Liver (tissue), 3 donors: ENCODE measurements around the gene SRXN1.
A peak's percentile ranks its signal among the peaks of the same experiment; 100 is the strongest.

Source experiments
- ATF3 ChIP-seq: IDR thresholded peaks from 2 replicates; pipeline ENCODE4 v1.6.1; 2016; ENCODE audit warnings: antibody characterized with exemption
- CTCF ChIP-seq: fragments of 150-350 bp; IDR thresholded peaks from 2 replicates; pipeline ENCODE4 v1.5.1; 2017; ENCODE audit warnings: improper control_type of control experiment, low read depth, low read length; ENCODE audit not compliant: missing input control
- FOXA1 ChIP-seq: IDR thresholded peaks from 2 replicates; pipeline ENCODE4 v1.6.1; 2016; ENCODE audit warnings: antibody characterized with exemption
- JUND ChIP-seq, 2 donors: IDR thresholded peaks; 2 replicates each; pipeline ENCODE4 v1.6.1; 2016; ENCODE audit warnings: antibody characterized with exemption in 2 of 2
- MAX ChIP-seq: IDR thresholded peaks from 2 replicates; pipeline ENCODE4 v1.6.1; 2016; ENCODE audit warnings: antibody characterized with exemption
- NR2F2 ChIP-seq: IDR thresholded peaks from 2 replicates; pipeline ENCODE4 v1.6.1; 2016; ENCODE audit warnings: antibody characterized with exemption
- RAD21 ChIP-seq, 2 donors: IDR thresholded peaks; 2 replicates each; pipeline ENCODE4 v1.6.1; 2016; ENCODE audit warnings: antibody characterized with exemption in 2 of 2, mild to moderate bottlenecking in 2 of 2
- REST ChIP-seq: IDR thresholded peaks from 2 replicates; pipeline ENCODE4 v1.6.1; 2016; ENCODE audit warnings: antibody characterized with exemption, mild to moderate bottlenecking
- RXRA ChIP-seq, 2 donors: IDR thresholded peaks; 2 replicates each; pipeline ENCODE4 v1.6.1; 2017 to 2018; ENCODE audit warnings: antibody characterized with exemption in 2 of 2, mild to moderate bottlenecking in 1 of 2
- TAF1 ChIP-seq: conservative IDR thresholded peaks from 2 replicates; pipeline ENCODE4 v1.6.1; 2016; ENCODE audit warnings: antibody characterized with exemption, mild to moderate bottlenecking
- YY1 ChIP-seq: IDR thresholded peaks from 2 replicates; pipeline ENCODE4 v1.6.1; 2016; ENCODE audit warnings: antibody characterized with exemption, mild to moderate bottlenecking
- ZBTB33 ChIP-seq: IDR thresholded peaks from 2 replicates; pipeline ENCODE4 v1.6.1; 2016; ENCODE audit warnings: antibody characterized with exemption
- donor health status: healthy.
- donor health status: healthy.

GRCh38 chr20:675453-676314 lies 22.7 kb upstream of the SRXN1 start, which contains the start of gene SCRT2:
- TF ChIP-seq YY1 (no peak), RAD21 (IDR thresholded peaks at IDR 0.05) (no peak), CTCF (no peak), TAF1 (no peak), ATF3 (no peak), REST (peak; percentile 96), RXRA (IDR thresholded peaks at IDR 0.05) (no peak), MAX (no peak), FOXA1 (no peak), NR2F2 (no peak), JUND (IDR thresholded peaks at IDR 0.05) (no peak), ZBTB33 (no peak)
